ENCODE results near the gene BANP. TPM values are rescaled to one million over a fixed set of nuclear protein-coding genes. Genes with fewer than 3 reads are reported as not detected.
A peak's percentile ranks its signal among the peaks of the same experiment; 100 is the strongest.
"Not testable (repeated sequence)": the region's sequence is repeated elsewhere in the genome, so short reads cannot be mapped to it uniquely, and the experiment has no call there.

BANP gene
- total RNA-seq, 1 donor from 2014 or later, result 30.4 TPM

- Mint-ChIP-seq H3K4me1 (no peaks in the 10 kb centered on the region), H3K36me3 (peaks cover 27% of the 10 kb centered on the region), H3K27ac (no peak overlapping the region), H3K27me3 (ENCODE audit: insufficient read depth, low read depth) (peaks cover 2% of the 10 kb centered on the region), H3K9me3 (peaks cover 10% of the 10 kb centered on the region), H3K4me3 (no peak overlapping the region)
- Histone ChIP-seq H3K4me3 (no peak overlapping the region), H4K20me1 (ENCODE audit: low read depth) (no peaks in the 10 kb centered on the region), H3F3A (ENCODE audit: low read depth) (no peaks in the 10 kb centered on the region), H3K27me3 (no peaks in the 10 kb centered on the region), H3K79me2 (ENCODE audit: low read depth) (no peaks in the 10 kb centered on the region), H3K4me2 (no peak overlapping the region), H3K9ac (no peak overlapping the region), H2AFZ (replicated peaks) (no peak overlapping the region), H3K27ac (no peak overlapping the region), H3K36me3 (no peaks in the 10 kb centered on the region), H3K9me3 (ENCODE audit: low read depth) (no peaks in the 10 kb centered on the region), H3K4me1 (no peaks in the 10 kb centered on the region)
- peak; percentile 1 for DNase-seq (ENCODE audit: low spot score)
- TF ChIP-seq EZH2phosphoT487 (IDR thresholded peaks at IDR 0.05) (no peak), CTCF (IDR thresholded peaks at IDR 0.05) (no peak), EZH2 (IDR thresholded peaks at IDR 0.05) (no peak)
These were observed 125.1 kb downstream of the BANP start for GRCh38 chr16:88076211-88076931.

GRCh38 chr16:88076932-88077320 is 125.7 kb downstream of the BANP start:
- H2AFZ ChIP-seq (replicated peaks); DNase-seq (ENCODE audit: low spot score); H3F3A ChIP-seq (ENCODE audit: low read depth); H3K27ac Mint-ChIP-seq; H3K9ac ChIP-seq; H3K4me3 ChIP-seq; H3K4me1 ChIP-seq; H3K9me3 ChIP-seq (ENCODE audit: low read depth); H3K4me1 Mint-ChIP-seq; H3K79me2 ChIP-seq (ENCODE audit: low read depth); H3K4me2 ChIP-seq; H3K27ac ChIP-seq; H3K27me3 Mint-ChIP-seq (ENCODE audit: insufficient read depth, low read depth); H4K20me1 ChIP-seq (ENCODE audit: low read depth); H3K9me3 Mint-ChIP-seq; H3K36me3 ChIP-seq; H3K27me3 ChIP-seq; H3K4me3 Mint-ChIP-seq: not testable (repeated sequence)
- peaks cover 27% of the 10 kb centered on the region for H3K36me3 Mint-ChIP-seq

GRCh38 chr16:88077328-88078108 is 126.3 kb downstream of the BANP start:
- no peaks in the 10 kb centered on the region for H3K4me1 ChIP-seq
- no peaks in the 10 kb centered on the region for H3K79me2 ChIP-seq (ENCODE audit: low read depth)
- peak; percentile 1 for DNase-seq (ENCODE audit: low spot score)
- no peak overlapping the region for H3K4me3 Mint-ChIP-seq
- H4K20me1 ChIP-seq (ENCODE audit: low read depth), result no peaks in the 10 kb centered on the region
- no peak overlapping the region for H3K27ac Mint-ChIP-seq
- TF ChIP-seq EZH2phosphoT487 (IDR thresholded peaks at IDR 0.05) (no peak), EZH2 (IDR thresholded peaks at IDR 0.05) (no peak), CTCF (IDR thresholded peaks at IDR 0.05) (no peak)
- peaks cover 29% of the 10 kb centered on the region for H3K36me3 Mint-ChIP-seq
- H3K9me3 ChIP-seq (ENCODE audit: low read depth), result no peaks in the 10 kb centered on the region
- no peaks in the 10 kb centered on the region for H3F3A ChIP-seq (ENCODE audit: low read depth)
- no peak overlapping the region for H3K4me3 ChIP-seq
- H2AFZ ChIP-seq (replicated peaks), result no peak overlapping the region
- no peaks in the 10 kb centered on the region for H3K27me3 ChIP-seq
- no peaks in the 10 kb centered on the region for H3K4me1 Mint-ChIP-seq
- H3K27ac ChIP-seq, result no peak overlapping the region
- peaks cover 2% of the 10 kb centered on the region for H3K27me3 Mint-ChIP-seq (ENCODE audit: insufficient read depth, low read depth)
- H3K9ac ChIP-seq, result no peak overlapping the region
- H3K4me2 ChIP-seq, result no peak overlapping the region
- no peaks in the 10 kb centered on the region for H3K36me3 ChIP-seq
- H3K9me3 Mint-ChIP-seq, result peaks cover 10% of the 10 kb centered on the region

All from neural progenitor cell (in vitro differentiated cells).